ENCODE results near the gene DDA1. TPM values are rescaled to one million over a fixed set of nuclear protein-coding genes. Genes with fewer than 3 reads are reported as not detected.
A peak's percentile ranks its signal among the peaks of the same experiment; 100 is the strongest.

Gene DDA1
- total and polyA plus RNA-seq, 10 donors, result 10.5 to 42.2 (median 23.5) TPM

DNA sequence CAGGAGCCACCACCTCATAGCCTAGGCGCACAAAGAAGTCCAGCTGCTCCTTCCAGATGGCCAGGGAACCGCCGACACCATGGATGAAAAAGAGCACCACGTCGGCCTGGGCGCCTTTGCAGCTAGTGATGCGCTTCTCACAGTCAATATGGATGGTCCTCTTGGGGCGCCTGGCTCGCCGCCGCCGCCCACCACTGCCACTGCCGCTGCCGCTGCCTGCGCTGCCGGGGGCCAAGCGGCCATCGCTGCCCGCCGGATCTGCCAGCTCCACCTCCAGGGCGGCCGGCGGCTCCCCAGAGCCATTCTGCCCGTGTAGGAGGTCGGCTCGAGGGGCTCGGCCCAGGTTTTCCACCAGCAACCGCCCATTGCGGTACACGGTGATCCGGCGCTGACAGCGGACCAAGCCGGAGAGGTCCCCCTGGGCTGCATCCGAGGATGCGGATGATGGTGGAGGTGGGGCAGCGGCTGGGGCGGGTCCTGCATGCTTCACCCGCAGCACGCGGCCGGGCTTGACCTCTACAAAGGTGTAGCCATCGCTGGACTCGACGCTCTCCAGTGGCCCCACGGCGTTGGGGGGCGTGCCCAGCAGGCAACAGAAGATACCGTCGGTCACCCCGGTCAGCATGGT lies 8.3 kb upstream of the DDA1 start:
- intact Hi-C loops (cut with DNase I; ENCODE audit: low total_unique reads), result no loop called here
- 95 to 96% (median 95%) methylated on average over 33 to 51 of the region's 51 CpGs for whole genome bisulfite sequencing, 5 donors
- H3K36me3 ChIP-seq, result peaks cover 0 to 36% (median 10%) of the 10 kb centered on the region in 6 donors
- peak; percentile 77 for DNase-seq
- no peak overlapping the region for H3K4me3 ChIP-seq
- H3K27me3 ChIP-seq (replicated peaks in 1 of 7), result no peaks in the 10 kb centered on the region
- no peak overlapping the region for H3K27ac ChIP-seq
- TF ChIP-seq CTCF (IDR thresholded peaks at IDR 0.05 in 8 of 11, conservative IDR thresholded peaks at IDR 0.05 in 3 of 11), result no peak
- TF ChIP-seq POLR2AphosphoS5 (IDR thresholded peaks at IDR 0.05), result no peak
- TF ChIP-seq POLR2A (IDR thresholded peaks at IDR 0.05), result no peak
- H3K4me1 ChIP-seq, result peaks cover 22 to 51% (median 38%) of the 10 kb centered on the region in 6 donors
- peaks cover 0 to 8% (median 7%) of the 10 kb centered on the region in 8 donors for H3K9me3 ChIP-seq

- Histone ChIP-seq H3K4me1 (peaks cover 31 to 66% (median 49%) of the 10 kb centered on the region in 6 donors), H3K4me3 (peak overlapping the region; percentile 50 to 80 (median 72)), H3K9me3 (peaks cover 0 to 8% (median 7%) of the 10 kb centered on the region in 8 donors), H3K27me3 (replicated peaks in 1 of 7) (no peaks in the 10 kb centered on the region), H3K27ac (peak overlapping the region; percentile 61 to 94 (median 78)), H3K36me3 (peaks cover 0 to 36% (median 10%) of the 10 kb centered on the region in 6 donors)
- no peak for TF ChIP-seq POLR2AphosphoS5 (IDR thresholded peaks at IDR 0.05)
- TF ChIP-seq POLR2A (IDR thresholded peaks at IDR 0.05), result no peak
- TF ChIP-seq CTCF (IDR thresholded peaks at IDR 0.05 in 8 of 11, conservative IDR thresholded peaks at IDR 0.05 in 3 of 11), result no peak
- DNase-seq, result peak; percentile 85
- intact Hi-C loops (cut with DNase I; ENCODE audit: low total_unique reads), result no loop called here
- 8 to 23% (median 11%) methylated on average over 6 to 29 of the region's 29 CpGs for WGBS, 5 donors
These were observed 6.8 kb upstream of the DDA1 start for GRCh38 chr19:17302391-17303166.

GRCh38 chr19:17303167-17303939 lies 6.0 kb upstream of the DDA1 start, which contains the start of gene ABHD8:
TSS of gene ABHD8 (minus strand) at chr19:17303425. CDS start at chr19:17301616, 1,809 bp downstream.
- 1 to 5% (median 2%) methylated on average over 38 to 52 of the region's 52 CpGs for WGBS, 5 donors

More at GRCh38 chr19:17303167-17303939, 6.0 kb upstream of the DDA1 start, which contains the start of gene ABHD8:
- Histone ChIP-seq H3K4me1 (peaks cover 31 to 74% (median 49%) of the 10 kb centered on the region in 6 donors), H3K36me3 (peaks cover 0 to 30% (median 8%) of the 10 kb centered on the region in 6 donors), H3K27ac (peak within 1 kb of the TSS; percentile 61 to 97 (median 80)), H3K4me3 (peak within 1 kb of the TSS; percentile 50 to 80 (median 72)), H3K27me3 (replicated peaks in 1 of 7) (no peaks in the 10 kb centered on the region), H3K9me3 (peaks cover 0 to 2% (median under 1%) of the 10 kb centered on the region in 8 donors)
- TF ChIP-seq POLR2AphosphoS5 (IDR thresholded peaks at IDR 0.05) (peak; percentile 78 to 88 (median 86)), CTCF (IDR thresholded peaks at IDR 0.05 in 8 of 11, conservative IDR thresholded peaks at IDR 0.05 in 3 of 11) (peak; percentile 51 to 88 (median 73)), POLR2A (IDR thresholded peaks at IDR 0.05) (no peak)
- intact Hi-C loops (cut with DNase I; ENCODE audit: low total_unique reads), result no loop called here
- peak; percentile 96 for DNase-seq
